Right lobe of liver (tissue), 6 donors: ENCODE results near the gene CCDC201. TPM values are rescaled to one million over a fixed set of nuclear protein-coding genes. Genes with fewer than 3 reads are reported as not detected.

Experiments
- ATAC-seq, 4 donors: fragments of 200-7000 bp; cut with Tn5 transposase; one replicate each; pipeline ENCODE4 v1.9.1; 2020; ENCODE audit warnings: mild to moderate bottlenecking in 4 of 4, moderate library complexity in 4 of 4
- DNase-seq, 3 donors: peaks; one replicate each; pipeline ENCODE4 v3.0.0-alpha.2; 2020
- H3K27ac ChIP-seq, 3 donors: fragments of 200-600 bp; one replicate each; pipeline ENCODE4 v1.8.0; 2022
- H3K27me3 ChIP-seq, 2 donors: fragments of 200-600 bp; one replicate each; pipeline ENCODE4 v1.8.0; 2022
- H3K36me3 ChIP-seq, 4 donors: fragments of 200-600 bp; sonication (generic) in 1 of 4; one replicate each; pipeline versions ENCODE4 v1.5.1 to v1.8.0; 2017 to 2022; ENCODE audit warnings: control low read depth in 1 of 4
- H3K4me1 ChIP-seq, 4 donors: fragments of 200-600 bp; sonication (generic) in 1 of 4; one replicate each; pipeline versions ENCODE4 v1.5.1 to v1.8.0; 2017 to 2022; ENCODE audit warnings: control low read depth in 1 of 4
- H3K4me3 ChIP-seq, 3 donors: fragments of 200-600 bp; one replicate each; pipeline ENCODE4 v1.8.0; 2022
- H3K9me3 ChIP-seq, 4 donors: fragments of 200-600 bp; sonication (generic) in 1 of 4; one replicate each; pipeline versions ENCODE4 v1.5.1 to v1.8.0; 2017 to 2022; ENCODE audit warnings: control low read depth in 1 of 4
- POLR2A ChIP-seq: fragments of 450-650 bp; IDR thresholded peaks from one replicate; pipeline ENCODE4 v1.6.1; 2017; ENCODE audit warnings: antibody characterized with exemption, mild to moderate bottlenecking
- WGBS: methylation state at CpG from one replicate; pipeline ENCODE4 v1.1.6; 2018; ENCODE audit warnings: low coverage, low lambda C conversion rate; ENCODE audit not compliant: insufficient coverage; ENCODE audit errors: missing lambda C conversion rate; 5-methylcytosine and 5-hydroxymethylcytosine counted together
- intact Hi-C, 2 donors: fragments of 100-400 bp; cut with DNase I; formaldehyde crosslinking; loops; one replicate each; pipeline versions ENCODE4 v1.11.2 to v1.14.1; 2022
- total RNA-seq, 6 experiments: library from RNA; depleted of rRNA in 2 of 6; stranded (reverse); fragments of >200 nt in 2 of 6; fragmentation: NEBNext Ultra II Directional in 3 of 6; extraction: Animal tissue kit (Norgen Biotek cat#: 25700) in 3 of 6; gene quantifications; one replicate each; pipeline versions ENCODE4 v1.1.0 to v1.2.4, GENCODE V29; 2016 to 2023
- TF ChIP-seq, protein P1 (sequence below), 4 donors: fragments of 200-600 bp in 3 of 4; fragments of 450-650 bp in 1 of 4; IDR thresholded peaks; one replicate each; pipeline versions ENCODE4 v1.5.1 to v1.8.0; 2016 to 2022; ENCODE audit warnings: antibody characterized with exemption in 4 of 4, mild to moderate bottlenecking in 2 of 4
- donor health status: DM: no; HTN: yes; CAD: no.
- donor health status: DM: no; HTN: no; CAD: no.
- donor health status: DM: no; HTN: no; CAD: no.
- donor health status: DM: no; HTN: yes; CAD: no.
- donor health status: DM: no; HTN: yes; CAD: no.

CCDC201 gene
- total RNA-seq, 6 experiments from 2014 or later, result 0.07 TPM; not detected in 5

DNA sequence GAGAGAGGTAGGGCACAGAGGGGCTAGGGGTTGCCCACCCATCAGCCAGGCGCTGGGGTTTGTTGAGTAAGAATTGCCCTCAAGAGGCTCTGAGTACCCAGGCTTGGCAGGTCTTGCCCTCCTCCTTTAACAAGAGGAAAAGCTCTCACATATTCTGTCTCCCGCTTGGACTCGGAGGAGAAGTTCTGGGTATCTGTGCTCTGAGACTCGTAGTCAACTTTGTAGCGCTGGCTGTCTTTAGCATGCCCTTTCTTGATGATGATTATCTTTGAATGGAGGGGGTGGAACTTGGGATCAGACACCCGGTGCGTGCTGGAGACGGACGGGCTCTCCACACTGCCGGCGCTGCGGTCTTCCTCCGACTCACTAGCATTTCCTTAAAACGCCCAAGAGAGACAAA is 44.2 kb upstream of the CCDC201 start:
- Histone ChIP-seq H3K9me3 (no peaks in the 10 kb centered on the region), H3K4me1 (peaks cover 0 to 12% (median 6%) of the 10 kb centered on the region in 4 donors), H3K36me3 (peaks cover 0 to 3% (median 0%) of the 10 kb centered on the region in 4 donors), H3K4me3 (peak overlapping the region in 2 of 3 donors; percentile 8), H3K27ac (no peak overlapping the region), H3K27me3 (no peaks in the 10 kb centered on the region)
- DNase-seq (no peak), ATAC-seq (no peak)
- 57% methylated on average over 13 of the region's 14 CpGs for WGBS
- no peak for TF ChIP-seq POLR2A
- TF ChIP-seq, protein P1, sequence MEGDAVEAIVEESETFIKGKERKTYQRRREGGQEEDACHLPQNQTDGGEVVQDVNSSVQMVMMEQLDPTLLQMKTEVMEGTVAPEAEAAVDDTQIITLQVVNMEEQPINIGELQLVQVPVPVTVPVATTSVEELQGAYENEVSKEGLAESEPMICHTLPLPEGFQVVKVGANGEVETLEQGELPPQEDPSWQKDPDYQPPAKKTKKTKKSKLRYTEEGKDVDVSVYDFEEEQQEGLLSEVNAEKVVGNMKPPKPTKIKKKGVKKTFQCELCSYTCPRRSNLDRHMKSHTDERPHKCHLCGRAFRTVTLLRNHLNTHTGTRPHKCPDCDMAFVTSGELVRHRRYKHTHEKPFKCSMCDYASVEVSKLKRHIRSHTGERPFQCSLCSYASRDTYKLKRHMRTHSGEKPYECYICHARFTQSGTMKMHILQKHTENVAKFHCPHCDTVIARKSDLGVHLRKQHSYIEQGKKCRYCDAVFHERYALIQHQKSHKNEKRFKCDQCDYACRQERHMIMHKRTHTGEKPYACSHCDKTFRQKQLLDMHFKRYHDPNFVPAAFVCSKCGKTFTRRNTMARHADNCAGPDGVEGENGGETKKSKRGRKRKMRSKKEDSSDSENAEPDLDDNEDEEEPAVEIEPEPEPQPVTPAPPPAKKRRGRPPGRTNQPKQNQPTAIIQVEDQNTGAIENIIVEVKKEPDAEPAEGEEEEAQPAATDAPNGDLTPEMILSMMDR (IDR thresholded peaks at IDR 0.05), result no peak
- intact Hi-C loops, result loop anchor here (5.0 to 10.0 kb wide), 2 partner anchors 435 to 1168 kb away; no protein-coding TSS in a partner anchor

DNA sequence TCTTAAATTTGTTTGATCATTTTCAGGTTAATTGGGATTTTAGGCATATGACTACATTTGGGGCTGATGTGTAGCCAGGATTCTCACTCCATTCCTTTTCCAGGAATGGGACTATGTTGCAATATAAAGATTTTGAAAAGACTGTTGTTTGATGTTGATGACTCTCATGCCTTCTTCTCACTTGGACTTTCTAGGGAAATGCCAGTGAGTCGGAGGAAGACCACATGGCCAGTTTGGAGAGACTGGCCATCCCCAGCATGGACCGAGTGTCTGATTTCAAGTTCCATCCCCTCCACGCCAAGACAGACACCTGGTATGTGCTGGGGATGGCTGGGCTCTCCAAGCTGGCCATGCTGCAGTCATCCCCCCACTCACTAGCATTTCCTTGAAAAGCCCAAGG is 42.7 kb upstream of the CCDC201 start:
- WGBS, result 50% methylated on average over 1 of the region's 3 CpGs
- Histone ChIP-seq H3K27ac (no peak overlapping the region), H3K27me3 (no peaks in the 10 kb centered on the region), H3K36me3 (peaks cover 0 to 3% (median 0%) of the 10 kb centered on the region in 4 donors), H3K4me3 (no peak overlapping the region), H3K4me1 (peaks cover 0 to 8% (median 0%) of the 10 kb centered on the region in 4 donors), H3K9me3 (no peaks in the 10 kb centered on the region)
- no peak for DNase-seq
- TF ChIP-seq, protein P1 (IDR thresholded peaks at IDR 0.05), result no peak
- no peak for TF ChIP-seq POLR2A
- intact Hi-C loops, result loop anchor here (5.0 to 10.0 kb wide), 2 partner anchors 437 to 1169 kb away; no protein-coding TSS in a partner anchor
- no peak for ATAC-seq

DNA sequence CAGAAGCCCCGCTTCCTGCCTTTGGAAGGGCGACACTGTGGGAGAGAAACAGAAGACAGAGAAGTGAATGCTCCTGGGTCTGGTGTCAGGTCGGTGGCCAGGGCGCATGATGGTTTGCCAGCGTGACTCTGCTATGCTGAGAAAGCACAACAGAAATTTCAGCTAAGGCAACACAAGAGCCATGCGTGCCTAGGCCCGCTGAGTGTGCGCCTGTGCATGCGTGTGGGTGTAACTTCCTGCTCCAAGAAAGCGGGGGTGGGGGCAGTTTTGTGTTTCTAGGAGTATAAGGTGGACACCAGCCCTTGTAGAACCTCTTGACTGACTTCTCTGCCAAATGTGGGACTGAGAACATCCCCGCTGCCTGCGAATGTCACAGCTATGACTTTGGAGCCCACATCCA is 42.0 kb upstream of the CCDC201 start:
- intact Hi-C loops, result loop anchor here (5.0 to 10.0 kb wide), 2 partner anchors 437 to 1170 kb away; no protein-coding TSS in a partner anchor
- peaks cover 0 to 8% (median 0%) of the 10 kb centered on the region in 4 donors for H3K4me1 ChIP-seq
- H3K4me3 ChIP-seq, result no peak overlapping the region
- H3K27ac ChIP-seq, result no peak overlapping the region
- no peak for TF ChIP-seq POLR2A
- TF ChIP-seq, protein P1 (IDR thresholded peaks at IDR 0.05), result no peak
- WGBS, result 90% methylated on average over 2 of the region's 12 CpGs
- ATAC-seq (no peak), DNase-seq (no peak)
- no peaks in the 10 kb centered on the region for H3K27me3 ChIP-seq
- H3K9me3 ChIP-seq, result no peaks in the 10 kb centered on the region
- peaks cover 0 to 3% (median 0%) of the 10 kb centered on the region in 4 donors for H3K36me3 ChIP-seq

DNA sequence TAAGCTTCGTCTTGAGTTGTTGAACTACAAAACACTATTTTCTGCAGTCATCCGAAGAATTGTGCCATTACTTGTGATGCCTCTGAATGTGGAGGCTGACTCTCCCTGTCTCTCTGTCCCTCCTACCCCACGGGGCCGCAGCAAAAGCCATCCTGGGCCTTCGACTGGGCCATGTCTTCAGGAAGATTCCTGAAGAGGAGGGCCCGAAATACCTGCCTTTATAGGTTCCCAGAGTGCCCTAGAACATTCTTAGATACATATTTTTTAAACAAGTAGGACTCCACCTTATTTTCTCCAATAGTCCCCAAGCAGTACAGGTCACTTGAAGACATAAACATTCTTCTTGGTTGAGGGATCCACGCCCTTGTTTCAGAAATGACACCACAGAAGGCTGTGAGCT is 40.1 kb upstream of the CCDC201 start:
- TF ChIP-seq, protein P1 (IDR thresholded peaks at IDR 0.05), result no peak
- no peak for TF ChIP-seq POLR2A
- DNase-seq (no peak), ATAC-seq (no peak)
- intact Hi-C loops, result loop anchor here in 1 of 2 donors (10.0 kb wide), 1 partner anchor 1172 kb away; no protein-coding TSS in a partner anchor
- Histone ChIP-seq H3K9me3 (no peaks in the 10 kb centered on the region), H3K4me1 (peaks cover 0 to 8% (median 0%) of the 10 kb centered on the region in 4 donors), H3K4me3 (no peak overlapping the region), H3K27ac (no peak overlapping the region), H3K27me3 (no peaks in the 10 kb centered on the region), H3K36me3 (peaks cover 0 to 3% (median 0%) of the 10 kb centered on the region in 4 donors)
- 75% methylated on average over 7 of the region's 7 CpGs for WGBS
